ENCODE data around the gene INHBC.

INHBC gene

GRCh38 chr12:57456145-57456700, 21.6 kb downstream of the INHBC start:
- DNase-seq (ENCODE audit: low spot score), result peak; percentile 51
- Histone ChIP-seq H4K91ac (ENCODE audit: low read depth, low read length, poor library complexity) (no peak overlapping the region), H3K14ac (ENCODE audit: low read length) (no peak overlapping the region), H2BK5ac (ENCODE audit: low read length) (no peak overlapping the region), H3K4me2 (ENCODE audit: insufficient read depth, low read length, poor library complexity, severe bottlenecking) (no peak overlapping the region), H3K27me3 (ENCODE audit: control insufficient read depth in 3 of 3, insufficient read depth in 3 of 3, low read depth in 1 of 3, low read length in 3 of 3) (peaks cover 0 to 6% (median 0%) of the 10 kb centered on the region in 3 experiments), H2BK120ac (ENCODE audit: low read depth, low read length) (no peak overlapping the region), H3K79me1 (ENCODE audit: low read depth, low read length) (peaks cover 2% of the 10 kb centered on the region), H2AFZ (ENCODE audit: low read length) (peak overlapping the region; percentile 51), H2BK15ac (ENCODE audit: low read length) (no peak overlapping the region), H3K4me3 (ENCODE audit: low read length in 2 of 2) (no peak overlapping the region), H2BK12ac (ENCODE audit: low read length) (no peak overlapping the region), H3K4me1 (ENCODE audit: control insufficient read depth in 2 of 2, insufficient read depth in 1 of 2, low read depth in 1 of 2, low read length in 2 of 2) (peaks cover 30 to 31% of the 10 kb centered on the region in 2 donors), H3K9ac (ENCODE audit: low read depth, low read length, poor library complexity) (no peak overlapping the region), H3K18ac (ENCODE audit: low read length) (no peak overlapping the region), H3K36me3 (replicated peaks in 1 of 2; ENCODE audit: control insufficient read depth in 2 of 2, insufficient read depth in 2 of 2, low read length in 2 of 2) (no peaks in the 10 kb centered on the region), H3K9me3 (replicated peaks in 1 of 2; ENCODE audit: control insufficient read depth in 2 of 2, insufficient read depth in 1 of 2, low read depth in 1 of 2, low read length in 2 of 2) (no peaks in the 10 kb centered on the region), H3K27ac (replicated peaks; ENCODE audit: low read length) (no peak overlapping the region), H4K8ac (ENCODE audit: low read depth, low read length) (no peak overlapping the region), H2AK5ac (ENCODE audit: low read depth, low read length) (peak overlapping the region; percentile 23), H3K23ac (ENCODE audit: low read depth, low read length, poor library complexity) (peak overlapping the region; percentile 32), H3K4ac (ENCODE audit: low read length) (no peak overlapping the region)
- no CpG with 5 or more reads among the region's 15 CpGs for WGBS, 2 donors (ENCODE audit: extremely low coverage in 2 of 2, insufficient read length in 2 of 2, insufficient replicate concordance in 1 of 2)

- Histone ChIP-seq H3K23ac (ENCODE audit: low read depth, low read length, poor library complexity) (peak overlapping the region; percentile 32), H4K8ac (ENCODE audit: low read depth, low read length) (no peak overlapping the region), H3K36me3 (replicated peaks in 1 of 2; ENCODE audit: control insufficient read depth in 2 of 2, insufficient read depth in 2 of 2, low read length in 2 of 2) (no peaks in the 10 kb centered on the region), H3K27me3 (ENCODE audit: control insufficient read depth in 3 of 3, insufficient read depth in 3 of 3, low read depth in 1 of 3, low read length in 3 of 3) (peaks cover 0 to 8% (median 0%) of the 10 kb centered on the region in 3 experiments), H4K91ac (ENCODE audit: low read depth, low read length, poor library complexity) (no peak overlapping the region), H3K27ac (replicated peaks; ENCODE audit: low read length) (no peak overlapping the region), H3K18ac (ENCODE audit: low read length) (no peak overlapping the region), H3K9ac (ENCODE audit: low read depth, low read length, poor library complexity) (no peak overlapping the region), H2BK15ac (ENCODE audit: low read length) (no peak overlapping the region), H3K4me1 (ENCODE audit: control insufficient read depth in 2 of 2, insufficient read depth in 1 of 2, low read depth in 1 of 2, low read length in 2 of 2) (peaks cover 34 to 36% of the 10 kb centered on the region in 2 donors), H3K4me2 (ENCODE audit: insufficient read depth, low read length, poor library complexity, severe bottlenecking) (no peak overlapping the region), H3K9me3 (replicated peaks in 1 of 2; ENCODE audit: control insufficient read depth in 2 of 2, insufficient read depth in 1 of 2, low read depth in 1 of 2, low read length in 2 of 2) (no peaks in the 10 kb centered on the region), H2BK5ac (ENCODE audit: low read length) (no peak overlapping the region), H2BK120ac (ENCODE audit: low read depth, low read length) (no peak overlapping the region), H3K14ac (ENCODE audit: low read length) (no peak overlapping the region), H3K4ac (ENCODE audit: low read length) (no peak overlapping the region), H2AFZ (ENCODE audit: low read length) (no peak overlapping the region), H2AK5ac (ENCODE audit: low read depth, low read length) (peak overlapping the region; percentile 23), H2BK12ac (ENCODE audit: low read length) (no peak overlapping the region), H3K79me1 (ENCODE audit: low read depth, low read length) (peaks cover 2% of the 10 kb centered on the region), H3K4me3 (ENCODE audit: low read length in 2 of 2) (no peak overlapping the region)
- no peak for DNase-seq (ENCODE audit: low spot score)
- no CpG with 5 or more reads among the region's 6 CpGs for WGBS, 2 donors (ENCODE audit: extremely low coverage in 2 of 2, insufficient read length in 2 of 2, insufficient replicate concordance in 1 of 2)
Observed at GRCh38 chr12:57456737-57457490, 22.3 kb downstream of the INHBC start.

- no peaks in the 10 kb centered on the region for H3K9me3 ChIP-seq (replicated peaks in 1 of 2; ENCODE audit: control insufficient read depth in 2 of 2, insufficient read depth in 1 of 2, low read depth in 1 of 2, low read length in 2 of 2)
- H3K27ac ChIP-seq (replicated peaks; ENCODE audit: low read length), result no peak overlapping the region
- WGBS, 2 donors (ENCODE audit: extremely low coverage in 2 of 2, insufficient read length in 2 of 2, insufficient replicate concordance in 1 of 2), result no CpG with 5 or more reads among the region's 3 CpGs
- H3K4me1 ChIP-seq (ENCODE audit: control insufficient read depth in 2 of 2, insufficient read depth in 1 of 2, low read depth in 1 of 2, low read length in 2 of 2), result peaks cover 31 to 36% of the 10 kb centered on the region in 2 donors
- no peak for DNase-seq (ENCODE audit: low spot score)
- H2BK120ac ChIP-seq (ENCODE audit: low read depth, low read length), result no peak overlapping the region
- no peak overlapping the region for H3K4ac ChIP-seq (ENCODE audit: low read length)
- H2BK12ac ChIP-seq (ENCODE audit: low read length), result no peak overlapping the region
- H3K79me1 ChIP-seq (ENCODE audit: low read depth, low read length), result peaks cover 2% of the 10 kb centered on the region
- no peak overlapping the region for H3K14ac ChIP-seq (ENCODE audit: low read length)
- H3K4me2 ChIP-seq (ENCODE audit: insufficient read depth, low read length, poor library complexity, severe bottlenecking), result peak overlapping the region; percentile 99
- H2BK15ac ChIP-seq (ENCODE audit: low read length), result no peak overlapping the region
- no peak overlapping the region for H3K18ac ChIP-seq (ENCODE audit: low read length)
- H2AFZ ChIP-seq (ENCODE audit: low read length), result peak overlapping the region; percentile 84
- H2AK5ac ChIP-seq (ENCODE audit: low read depth, low read length), result no peak overlapping the region
- H3K23ac ChIP-seq (ENCODE audit: low read depth, low read length, poor library complexity), result peak overlapping the region; percentile 68
- H2BK5ac ChIP-seq (ENCODE audit: low read length), result no peak overlapping the region
- peak overlapping the region in 1 of 2 donors; percentile 49 for H3K4me3 ChIP-seq (ENCODE audit: low read length in 2 of 2)
- no peak overlapping the region for H4K8ac ChIP-seq (ENCODE audit: low read depth, low read length)
- no peaks in the 10 kb centered on the region for H3K36me3 ChIP-seq (replicated peaks in 1 of 2; ENCODE audit: control insufficient read depth in 2 of 2, insufficient read depth in 2 of 2, low read length in 2 of 2)
- no peak overlapping the region for H4K91ac ChIP-seq (ENCODE audit: low read depth, low read length, poor library complexity)
- peaks cover 0 to 16% (median 0%) of the 10 kb centered on the region in 3 experiments for H3K27me3 ChIP-seq (ENCODE audit: control insufficient read depth in 3 of 3, insufficient read depth in 3 of 3, low read depth in 1 of 3, low read length in 3 of 3)
- no peak overlapping the region for H3K9ac ChIP-seq (ENCODE audit: low read depth, low read length, poor library complexity)
Observed at GRCh38 chr12:57458665-57459054, 24.1 kb downstream of the INHBC start.

GRCh38 chr12:57459055-57459749, 24.6 kb downstream of the INHBC start:
- Histone ChIP-seq H3K23ac (ENCODE audit: low read depth, low read length, poor library complexity) (peak overlapping the region; percentile 68), H3K4me3 (ENCODE audit: low read length in 2 of 2) (peak overlapping the region; percentile 49 to 78), H2BK15ac (ENCODE audit: low read length) (peak overlapping the region; percentile 38), H2AK5ac (ENCODE audit: low read depth, low read length) (no peak overlapping the region), H3K9ac (ENCODE audit: low read depth, low read length, poor library complexity) (no peak overlapping the region), H3K9me3 (replicated peaks in 1 of 2; ENCODE audit: control insufficient read depth in 2 of 2, insufficient read depth in 1 of 2, low read depth in 1 of 2, low read length in 2 of 2) (no peaks in the 10 kb centered on the region), H3K27ac (replicated peaks; ENCODE audit: low read length) (no peak overlapping the region), H3K18ac (ENCODE audit: low read length) (peak overlapping the region; percentile 73), H3K27me3 (ENCODE audit: control insufficient read depth in 3 of 3, insufficient read depth in 3 of 3, low read depth in 1 of 3, low read length in 3 of 3) (peaks cover 0 to 16% (median 0%) of the 10 kb centered on the region in 3 experiments), H2AFZ (ENCODE audit: low read length) (peak overlapping the region; percentile 84), H2BK12ac (ENCODE audit: low read length) (no peak overlapping the region), H3K36me3 (replicated peaks in 1 of 2; ENCODE audit: control insufficient read depth in 2 of 2, insufficient read depth in 2 of 2, low read length in 2 of 2) (no peaks in the 10 kb centered on the region), H4K91ac (ENCODE audit: low read depth, low read length, poor library complexity) (no peak overlapping the region), H4K8ac (ENCODE audit: low read depth, low read length) (no peak overlapping the region), H3K4me2 (ENCODE audit: insufficient read depth, low read length, poor library complexity, severe bottlenecking) (peak overlapping the region; percentile 99), H3K4ac (ENCODE audit: low read length) (no peak overlapping the region), H3K14ac (ENCODE audit: low read length) (no peak overlapping the region), H2BK5ac (ENCODE audit: low read length) (no peak overlapping the region), H2BK120ac (ENCODE audit: low read depth, low read length) (no peak overlapping the region), H3K79me1 (ENCODE audit: low read depth, low read length) (peaks cover 2% of the 10 kb centered on the region), H3K4me1 (ENCODE audit: control insufficient read depth in 2 of 2, insufficient read depth in 1 of 2, low read depth in 1 of 2, low read length in 2 of 2) (peaks cover 31 to 36% of the 10 kb centered on the region in 2 donors)
- peak; percentile 94 for DNase-seq (ENCODE audit: low spot score)
- no CpG with 5 or more reads among the region's 24 CpGs for WGBS, 2 donors (ENCODE audit: extremely low coverage in 2 of 2, insufficient read length in 2 of 2, insufficient replicate concordance in 1 of 2)

Measured in neuronal stem cell (in vitro differentiated cells).